Hepatocyte (in vitro differentiated cells): ENCODE data around the gene KIAA0408.

Source experiments
- CTCF ChIP-seq: fragments of 200-600 bp; sonication (generic); IDR thresholded peaks from 2 replicates; pipeline ENCODE4 v1.5.1; 2016; ENCODE audit warnings: antibody characterized with exemption, mild to moderate bottlenecking; ENCODE audit not compliant: poor library complexity
- EZH2 ChIP-seq: fragments of 200-600 bp; sonication (generic); IDR thresholded peaks from 2 replicates; pipeline ENCODE4 v1.6.1; 2016; ENCODE audit warnings: antibody characterized with exemption, mild to moderate bottlenecking, borderline replicate concordance
- EZH2phosphoT487 ChIP-seq: fragments of 200-600 bp; sonication (generic); IDR thresholded peaks from one replicate; pipeline ENCODE4 v1.6.1; 2018; ENCODE audit warnings: antibody characterized with exemption, mild to moderate bottlenecking, low read depth, moderate library complexity; ENCODE audit not compliant: unreplicated experiment, severe bottlenecking

- no peak for TF ChIP-seq CTCF
- TF ChIP-seq EZH2phosphoT487, result no peak
- TF ChIP-seq EZH2, result no peak
Observed at GRCh38 chr6:127435626-127436220, 23.5 kb downstream of the KIAA0408 start.
